Right lobe of liver (tissue), 4 donors: ENCODE data around the gene ACTR6.

Experiments
- POLR2A ChIP-seq: fragments of 450-650 bp; IDR thresholded peaks from one replicate; pipeline ENCODE4 v1.6.1; 2017; ENCODE audit warnings: antibody characterized with exemption, mild to moderate bottlenecking
- TF ChIP-seq, protein P1 (sequence below), 4 donors: fragments of 200-600 bp in 3 of 4; fragments of 450-650 bp in 1 of 4; IDR thresholded peaks; one replicate each; pipeline versions ENCODE4 v1.5.1 to v1.8.0; 2016 to 2022; ENCODE audit warnings: antibody characterized with exemption in 4 of 4, mild to moderate bottlenecking in 2 of 4
- donor health status: DM: no; HTN: no; CAD: no.
- donor health status: DM: no; HTN: no; CAD: no.
- donor health status: DM: no; HTN: yes; CAD: no.

DNA sequence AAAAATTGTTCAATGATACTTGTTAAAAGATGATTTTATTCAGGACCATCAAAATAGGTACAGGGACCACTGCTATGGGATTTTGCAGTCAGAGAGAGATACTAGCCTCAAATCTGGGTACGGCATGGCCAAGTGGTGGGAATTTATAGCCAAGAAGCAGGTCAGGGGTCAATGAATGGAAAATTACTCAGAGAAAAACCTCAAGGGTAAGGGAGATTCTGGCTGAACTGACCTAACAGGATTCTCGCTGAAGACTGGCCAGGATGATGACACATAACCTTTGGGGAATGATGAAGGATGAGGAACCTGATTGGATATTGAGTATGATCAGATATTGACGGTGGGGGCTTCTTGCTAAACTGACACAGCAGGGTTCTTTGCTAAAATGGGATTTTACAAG is 33.6 kb downstream of the ACTR6 start:
- TF ChIP-seq POLR2A = no peak
- TF ChIP-seq, protein P1, sequence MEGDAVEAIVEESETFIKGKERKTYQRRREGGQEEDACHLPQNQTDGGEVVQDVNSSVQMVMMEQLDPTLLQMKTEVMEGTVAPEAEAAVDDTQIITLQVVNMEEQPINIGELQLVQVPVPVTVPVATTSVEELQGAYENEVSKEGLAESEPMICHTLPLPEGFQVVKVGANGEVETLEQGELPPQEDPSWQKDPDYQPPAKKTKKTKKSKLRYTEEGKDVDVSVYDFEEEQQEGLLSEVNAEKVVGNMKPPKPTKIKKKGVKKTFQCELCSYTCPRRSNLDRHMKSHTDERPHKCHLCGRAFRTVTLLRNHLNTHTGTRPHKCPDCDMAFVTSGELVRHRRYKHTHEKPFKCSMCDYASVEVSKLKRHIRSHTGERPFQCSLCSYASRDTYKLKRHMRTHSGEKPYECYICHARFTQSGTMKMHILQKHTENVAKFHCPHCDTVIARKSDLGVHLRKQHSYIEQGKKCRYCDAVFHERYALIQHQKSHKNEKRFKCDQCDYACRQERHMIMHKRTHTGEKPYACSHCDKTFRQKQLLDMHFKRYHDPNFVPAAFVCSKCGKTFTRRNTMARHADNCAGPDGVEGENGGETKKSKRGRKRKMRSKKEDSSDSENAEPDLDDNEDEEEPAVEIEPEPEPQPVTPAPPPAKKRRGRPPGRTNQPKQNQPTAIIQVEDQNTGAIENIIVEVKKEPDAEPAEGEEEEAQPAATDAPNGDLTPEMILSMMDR (IDR thresholded peaks at IDR 0.05) = no peak
